Activated B cell treated with CpG ODN at 0.5 μM for 24 hours (primary cell): Measurements from ENCODE around the gene CFAP47. TPM values are rescaled to one million over a fixed set of nuclear protein-coding genes. Genes with fewer than 3 reads are reported as not detected.
"Not testable (repeated sequence)": the region's sequence is repeated elsewhere in the genome, so short reads cannot be mapped to it uniquely, and the experiment has no call there.

Experiments
- ATAC-seq: fragments of 200-7000 bp; cut with Tn5 transposase; one replicate; pipeline ENCODE4 v1.10.0; 2021; ENCODE audit warnings: low read depth, mild to moderate bottlenecking, moderate library complexity
- CTCF ChIA-PET: fragments of 350-600 bp; sonication (Branson Sonifier 250); formaldehyde crosslinking; loops from one replicate; lab custom pipeline; 2021; ENCODE audit warnings: antibody characterized with exemption; lab: Charles Lee
- POLR2A ChIA-PET: fragments of 350-600 bp; sonication (Branson Sonifier 250); formaldehyde crosslinking; loops from one replicate; lab custom pipeline; 2021; ENCODE audit warnings: antibody characterized with exemption; lab: Charles Lee
- DNase-seq: peaks from one replicate; pipeline ENCODE4 v3.0.0; 2022
- H3K27ac Mint-ChIP-seq: one replicate; pipeline ENCODE4 v1.8.0; 2020; ENCODE audit warnings: mixed read lengths
- H3K27me3 Mint-ChIP-seq: one replicate; pipeline ENCODE4 v1.8.0; 2021; ENCODE audit warnings: mixed read lengths
- H3K36me3 Mint-ChIP-seq: one replicate; pipeline ENCODE4 v1.8.0; 2021; ENCODE audit warnings: low read depth, mixed read lengths
- H3K4me1 Mint-ChIP-seq: one replicate; pipeline ENCODE4 v1.8.0; 2021; ENCODE audit warnings: mixed read lengths
- H3K4me3 Mint-ChIP-seq: one replicate; pipeline ENCODE4 v1.8.0; 2020; ENCODE audit warnings: mild to moderate bottlenecking, mixed read lengths
- H3K9me3 Mint-ChIP-seq: one replicate; pipeline ENCODE4 v1.8.0; 2020; ENCODE audit warnings: mixed read lengths
- CTCF ChIP-seq: fragments of 200-600 bp; IDR thresholded peaks from one replicate; pipeline ENCODE4 v1.8.0; 2022; ENCODE audit warnings: antibody characterized with exemption, mild to moderate bottlenecking
- intact Hi-C: fragments of 100-400 bp; cut with micrococcal nuclease; formaldehyde crosslinking; loops from one replicate; pipeline ENCODE4 v1.15.1; 2024
- total RNA-seq: library from RNA; stranded (reverse); gene quantifications from 2 replicates; pipeline ENCODE4 v1.2.3, GENCODE V29; 2022

CFAP47 gene
- total RNA-seq = not detected in 2 replicates

- CTCF ChIA-PET = no interaction called here
- no peak for ATAC-seq
- intact Hi-C loops = no loop called here
- POLR2A ChIA-PET = no interaction called here
- no peaks in the 10 kb centered on the region for H3K36me3 Mint-ChIP-seq
- no peaks in the 10 kb centered on the region for H3K27me3 Mint-ChIP-seq
- no peaks in the 10 kb centered on the region for H3K4me1 Mint-ChIP-seq
- H3K27ac Mint-ChIP-seq = no peak within 1 kb of the TSS
- no peak for TF ChIP-seq CTCF
- no peak for DNase-seq
- H3K9me3 Mint-ChIP-seq = no peaks in the 10 kb centered on the region
- no peak within 1 kb of the TSS for H3K4me3 Mint-ChIP-seq
Observed at GRCh38 chrX:35919536-35920309, at the start of gene CFAP47. Gene CFAP47 (plus strand): TSS chrX:35919734. CDS start chrX:35919800, 66 bp downstream.

GRCh38 chrX:35880601-35881000, 38.9 kb upstream of the CFAP47 start:
- no peaks in the 10 kb centered on the region for H3K27me3 Mint-ChIP-seq
- H3K4me1 Mint-ChIP-seq = no peaks in the 10 kb centered on the region
- no peak overlapping the region for H3K27ac Mint-ChIP-seq
- ATAC-seq (no peak), DNase-seq (no peak)
- TF ChIP-seq CTCF = no peak
- intact Hi-C loops = no loop called here
- POLR2A ChIA-PET = no interaction called here
- no peaks in the 10 kb centered on the region for H3K36me3 Mint-ChIP-seq
- no peaks in the 10 kb centered on the region for H3K9me3 Mint-ChIP-seq
- CTCF ChIA-PET = no interaction called here
- H3K4me3 Mint-ChIP-seq = no peak overlapping the region

- intact Hi-C loops = no loop called here
- H3K27me3 Mint-ChIP-seq = no peaks in the 10 kb centered on the region
- no peak for ATAC-seq
- no peak overlapping the region for H3K4me3 Mint-ChIP-seq
- H3K36me3 Mint-ChIP-seq = no peaks in the 10 kb centered on the region
- no peak for DNase-seq
- CTCF ChIA-PET = no interaction called here
- no peak overlapping the region for H3K27ac Mint-ChIP-seq
- no peaks in the 10 kb centered on the region for H3K9me3 Mint-ChIP-seq
- POLR2A ChIA-PET = no interaction called here
- no peaks in the 10 kb centered on the region for H3K4me1 Mint-ChIP-seq
- no peak for TF ChIP-seq CTCF
Observed at GRCh38 chrX:35886135-35886534, 33.4 kb upstream of the CFAP47 start.

- H3K9me3 Mint-ChIP-seq = no peaks in the 10 kb centered on the region
- ChIA-PET CTCF (no interaction called here), POLR2A (no interaction called here)
- H3K36me3 Mint-ChIP-seq = no peaks in the 10 kb centered on the region
- TF ChIP-seq CTCF = no peak
- no peak overlapping the region for H3K4me3 Mint-ChIP-seq
- no peaks in the 10 kb centered on the region for H3K27me3 Mint-ChIP-seq
- no peak overlapping the region for H3K27ac Mint-ChIP-seq
- intact Hi-C loops = no loop called here
- no peaks in the 10 kb centered on the region for H3K4me1 Mint-ChIP-seq
- no peak for DNase-seq
- ATAC-seq = no peak
Observed at GRCh38 chrX:35890699-35891098, 28.8 kb upstream of the CFAP47 start.

GRCh38 chrX:35986816-35987215, 67.3 kb downstream of the CFAP47 start:
- POLR2A ChIA-PET, ATAC-seq, H3K4me1 Mint-ChIP-seq, H3K27me3 Mint-ChIP-seq, H3K9me3 Mint-ChIP-seq, CTCF ChIA-PET, DNase-seq, H3K36me3 Mint-ChIP-seq, intact Hi-C loops, H3K4me3 Mint-ChIP-seq, H3K27ac Mint-ChIP-seq: not testable (repeated sequence)

- DNase-seq (no peak), ATAC-seq (no peak)
- Mint-ChIP-seq H3K27ac (no peak overlapping the region), H3K27me3 (no peaks in the 10 kb centered on the region), H3K36me3 (no peaks in the 10 kb centered on the region), H3K9me3 (no peaks in the 10 kb centered on the region), H3K4me1 (no peaks in the 10 kb centered on the region), H3K4me3 (no peak overlapping the region)
- CTCF ChIA-PET = no interaction called here
- intact Hi-C loops = no loop called here
- POLR2A ChIA-PET = no interaction called here
- TF ChIP-seq CTCF = no peak
Observed at GRCh38 chrX:36007207-36007606, 87.7 kb downstream of the CFAP47 start.
